Gastrocnemius medialis (tissue), 4 donors: ENCODE data around the gene SEPTIN6. TPM values are rescaled to one million over a fixed set of nuclear protein-coding genes. Genes with fewer than 3 reads are reported as not detected.

ENCODE experiments used
- ATAC-seq, 2 donors: fragments of 150-250 bp; one replicate each; pipeline ENCODE4 v1.9.1; 2016
- DNase-seq, 2 donors: peaks; one replicate each; pipeline ENCODE4 v3.0.0-alpha.2; 2019
- H3K27ac ChIP-seq, 4 donors: fragments of 200-600 bp; sonication (generic); 1 replicate in 1 of 4; 2 replicates in 3 of 4; pipeline ENCODE4 v1.5.1; 2016 to 2018; ENCODE audit warnings: mild to moderate bottlenecking in 2 of 4, moderate library complexity in 1 of 4
- H3K27me3 ChIP-seq, 3 donors: fragments of 200-600 bp; sonication (generic) in 2 of 3; 1 replicate in 1 of 3; 2 replicates in 2 of 3; pipeline versions ENCODE4 v1.5.1 to v1.6.0; 2016 to 2019; ENCODE audit warnings: mild to moderate bottlenecking in 1 of 3, moderate library complexity in 1 of 3
- H3K36me3 ChIP-seq, 2 donors: fragments of 200-600 bp; sonication (generic) in 1 of 2; one replicate each; pipeline ENCODE4 v1.5.1; 2017 to 2018
- H3K4me1 ChIP-seq, 2 donors: fragments of 200-600 bp; sonication (generic) in 1 of 2; one replicate each; pipeline ENCODE4 v1.5.1; 2016 to 2017; ENCODE audit warnings: mild to moderate bottlenecking in 2 of 2
- H3K4me3 ChIP-seq, 4 donors: fragments of 200-600 bp; sonication (generic) in 3 of 4; 1 replicate in 1 of 4; 2 replicates in 3 of 4; pipeline ENCODE4 v1.5.1; 2016 to 2019; ENCODE audit warnings: mild to moderate bottlenecking in 2 of 4
- H3K9me3 ChIP-seq, 3 donors: fragments of 200-600 bp; sonication (generic) in 2 of 3; 1 replicate in 1 of 3; 2 replicates in 2 of 3; pipeline ENCODE4 v1.5.1; 2016 to 2019
- POLR2A ChIP-seq, 2 donors: fragments of 450-650 bp; IDR thresholded peaks; one replicate each; pipeline ENCODE4 v1.6.1; 2017; ENCODE audit warnings: antibody characterized with exemption in 2 of 2, mild to moderate bottlenecking in 2 of 2, moderate library complexity in 2 of 2
- in situ Hi-C, 4 donors: fragments of 200-750 bp; cut with MboI; loops; one replicate each; pipeline versions ENCODE4 v1.15.0 to v1.8.0; 2017; ENCODE audit warnings: low sequenced_read_pairs in 4 of 4
- intact Hi-C: fragments of 100-400 bp; cut with DNase I; formaldehyde crosslinking; loops from one replicate; pipeline ENCODE4 v1.15.1; 2023; ENCODE audit warnings: low total_unique reads
- total RNA-seq, 4 donors: library from RNA; depleted of rRNA; stranded (reverse); fragments of >200 nt; gene quantifications; one replicate each; pipeline versions ENCODE4 v1.1.0 to v1.2.3, GENCODE V29; 2016
- TF ChIP-seq, protein P1 (sequence below), 5 experiments: fragments of 450-650 bp in 3 of 5; fragments of 200-600 bp in 2 of 5; sonication (generic) in 2 of 5; IDR thresholded peaks in 4 of 5; conservative IDR thresholded peaks in 1 of 5; 1 replicate in 4 of 5; 2 replicates in 1 of 5; pipeline ENCODE4 v1.5.1; 2016 to 2019; ENCODE audit warnings: antibody characterized with exemption in 5 of 5, mild to moderate bottlenecking in 3 of 5, moderate library complexity in 3 of 5

SEPTIN6 gene
- total RNA-seq, 4 donors from 2014 or later = 1.2 to 11.1 (median 3.5) TPM

DNA sequence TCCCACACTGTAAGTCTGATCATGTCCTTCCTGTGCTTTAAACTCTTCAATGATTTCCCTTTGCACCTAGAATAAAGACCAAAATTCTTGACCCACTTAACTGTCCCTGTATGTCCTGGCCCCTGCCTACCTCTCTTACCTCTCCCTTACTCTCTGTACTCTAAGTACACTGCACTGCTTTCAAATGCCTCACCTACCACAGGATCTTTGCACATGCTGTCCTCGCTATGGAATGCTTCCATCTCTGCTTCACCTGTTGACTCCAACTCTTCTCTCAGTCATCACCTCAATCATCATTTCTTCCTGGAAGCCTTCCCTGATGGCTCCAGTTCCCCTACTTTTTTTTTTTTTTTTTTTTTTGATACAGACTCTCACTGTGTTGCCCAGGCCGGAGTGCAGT lies 29.0 kb upstream of the SEPTIN6 start:
- Histone ChIP-seq H3K27me3 (no peaks in the 10 kb centered on the region), H3K27ac (no peak overlapping the region), H3K4me3 (no peak overlapping the region), H3K36me3 (no peaks in the 10 kb centered on the region), H3K4me1 (no peaks in the 10 kb centered on the region), H3K9me3 (no peaks in the 10 kb centered on the region)
- no peak for DNase-seq
- in situ Hi-C loops (no loop called here), intact Hi-C loops (no loop called here)
- no peak for ATAC-seq
- TF ChIP-seq, protein P1, sequence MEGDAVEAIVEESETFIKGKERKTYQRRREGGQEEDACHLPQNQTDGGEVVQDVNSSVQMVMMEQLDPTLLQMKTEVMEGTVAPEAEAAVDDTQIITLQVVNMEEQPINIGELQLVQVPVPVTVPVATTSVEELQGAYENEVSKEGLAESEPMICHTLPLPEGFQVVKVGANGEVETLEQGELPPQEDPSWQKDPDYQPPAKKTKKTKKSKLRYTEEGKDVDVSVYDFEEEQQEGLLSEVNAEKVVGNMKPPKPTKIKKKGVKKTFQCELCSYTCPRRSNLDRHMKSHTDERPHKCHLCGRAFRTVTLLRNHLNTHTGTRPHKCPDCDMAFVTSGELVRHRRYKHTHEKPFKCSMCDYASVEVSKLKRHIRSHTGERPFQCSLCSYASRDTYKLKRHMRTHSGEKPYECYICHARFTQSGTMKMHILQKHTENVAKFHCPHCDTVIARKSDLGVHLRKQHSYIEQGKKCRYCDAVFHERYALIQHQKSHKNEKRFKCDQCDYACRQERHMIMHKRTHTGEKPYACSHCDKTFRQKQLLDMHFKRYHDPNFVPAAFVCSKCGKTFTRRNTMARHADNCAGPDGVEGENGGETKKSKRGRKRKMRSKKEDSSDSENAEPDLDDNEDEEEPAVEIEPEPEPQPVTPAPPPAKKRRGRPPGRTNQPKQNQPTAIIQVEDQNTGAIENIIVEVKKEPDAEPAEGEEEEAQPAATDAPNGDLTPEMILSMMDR (IDR thresholded peaks at IDR 0.05 in 4 of 5, conservative IDR thresholded peaks at IDR 0.05 in 1 of 5) = no peak
- no peak for TF ChIP-seq POLR2A (IDR thresholded peaks at IDR 0.05)

GRCh38 chrX:119721487-119721886 lies 28.5 kb upstream of the SEPTIN6 start:
- Histone ChIP-seq H3K27ac (no peak overlapping the region), H3K9me3 (no peaks in the 10 kb centered on the region), H3K4me1 (no peaks in the 10 kb centered on the region), H3K36me3 (no peaks in the 10 kb centered on the region), H3K27me3 (no peaks in the 10 kb centered on the region), H3K4me3 (no peak overlapping the region)
- DNase-seq (no peak), ATAC-seq (no peak)
- in situ Hi-C loops = no loop called here
- TF ChIP-seq, protein P1 (IDR thresholded peaks at IDR 0.05 in 4 of 5, conservative IDR thresholded peaks at IDR 0.05 in 1 of 5) = no peak
- TF ChIP-seq POLR2A (IDR thresholded peaks at IDR 0.05) = no peak
- intact Hi-C loops = no loop called here

GRCh38 chrX:119709630-119710029 lies 16.7 kb upstream of the SEPTIN6 start:
- in situ Hi-C loops (no loop called here), intact Hi-C loops (no loop called here)
- no peak for TF ChIP-seq POLR2A (IDR thresholded peaks at IDR 0.05)
- TF ChIP-seq, protein P1 (IDR thresholded peaks at IDR 0.05 in 4 of 5, conservative IDR thresholded peaks at IDR 0.05 in 1 of 5) = no peak
- no peaks in the 10 kb centered on the region for H3K4me1 ChIP-seq
- DNase-seq (no peak), ATAC-seq (no peak)
- H3K9me3 ChIP-seq = no peaks in the 10 kb centered on the region
- no peak overlapping the region for H3K27ac ChIP-seq
- no peak overlapping the region for H3K4me3 ChIP-seq
- no peaks in the 10 kb centered on the region for H3K36me3 ChIP-seq
- peaks cover 0 to 3% (median 0%) of the 10 kb centered on the region in 3 donors for H3K27me3 ChIP-seq

DNA sequence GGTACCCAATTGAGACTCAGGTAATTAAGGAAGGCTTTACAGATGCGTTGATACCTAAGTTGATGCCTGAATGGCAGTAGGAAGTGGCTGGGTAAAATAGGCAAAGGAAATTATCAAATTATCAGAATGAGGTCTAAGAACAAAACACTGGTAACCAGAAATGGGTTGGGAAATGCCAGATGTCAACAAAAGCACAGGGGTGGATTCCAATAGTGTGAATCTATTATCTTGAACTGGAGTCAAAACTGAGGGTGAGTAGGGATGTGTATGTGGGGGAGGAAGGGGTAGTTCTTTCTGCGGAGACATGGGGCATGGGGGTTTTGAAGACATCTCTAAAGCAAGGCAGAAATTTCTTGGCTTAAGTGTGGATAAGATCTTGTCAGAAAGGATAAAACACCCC lies 16.0 kb upstream of the SEPTIN6 start:
- DNase-seq (no peak), ATAC-seq (no peak)
- Histone ChIP-seq H3K4me1 (no peaks in the 10 kb centered on the region), H3K4me3 (no peak overlapping the region), H3K9me3 (no peaks in the 10 kb centered on the region), H3K27me3 (peaks cover 0 to 3% (median 0%) of the 10 kb centered on the region in 3 donors), H3K27ac (no peak overlapping the region), H3K36me3 (no peaks in the 10 kb centered on the region)
- TF ChIP-seq POLR2A (IDR thresholded peaks at IDR 0.05) = no peak
- TF ChIP-seq, protein P1 (IDR thresholded peaks at IDR 0.05 in 4 of 5, conservative IDR thresholded peaks at IDR 0.05 in 1 of 5) = no peak
- in situ Hi-C loops = no loop called here
- intact Hi-C loops = no loop called here

GRCh38 chrX:119706616-119707015 lies 13.6 kb upstream of the SEPTIN6 start:
- H3K4me1 ChIP-seq = no peaks in the 10 kb centered on the region
- ATAC-seq = no peak
- no peak overlapping the region for H3K4me3 ChIP-seq
- DNase-seq = no peak
- intact Hi-C loops (no loop called here), in situ Hi-C loops (no loop called here)
- H3K36me3 ChIP-seq = no peaks in the 10 kb centered on the region
- TF ChIP-seq POLR2A (IDR thresholded peaks at IDR 0.05) = no peak
- H3K27me3 ChIP-seq = peaks cover 0 to 3% (median 0%) of the 10 kb centered on the region in 3 donors
- H3K9me3 ChIP-seq = no peaks in the 10 kb centered on the region
- no peak overlapping the region for H3K27ac ChIP-seq
